ENCODE results near the gene TSEN34.

- TF ChIP-seq CTCF (conservative IDR thresholded peaks at IDR 0.05; ENCODE audit: low read length) (no peak), EZH2phosphoT487 (IDR thresholded peaks at IDR 0.05; ENCODE audit: borderline replicate concordance, low read depth, low read length) (no peak)
These were observed 34.2 kb upstream of the TSEN34 start for GRCh38 chr19:54156953-54157352.
